Activated CD4-positive, alpha-beta T cell treated with anti-CD3 and anti-CD28 coated beads, Interleukin-2, amount 50 U/mL, for 48 hours (primary cell): ENCODE measurements around the gene ELF2.
"Not testable (repeated sequence)": the region's sequence is repeated elsewhere in the genome, so short reads cannot be mapped to it uniquely, and the experiment has no call there.

ENCODE experiments used
- DNase-seq, 2 experiments: peaks; one replicate each; pipeline ENCODE4 v3.0.0-alpha.2; 2020

ELF2 gene

DNA sequence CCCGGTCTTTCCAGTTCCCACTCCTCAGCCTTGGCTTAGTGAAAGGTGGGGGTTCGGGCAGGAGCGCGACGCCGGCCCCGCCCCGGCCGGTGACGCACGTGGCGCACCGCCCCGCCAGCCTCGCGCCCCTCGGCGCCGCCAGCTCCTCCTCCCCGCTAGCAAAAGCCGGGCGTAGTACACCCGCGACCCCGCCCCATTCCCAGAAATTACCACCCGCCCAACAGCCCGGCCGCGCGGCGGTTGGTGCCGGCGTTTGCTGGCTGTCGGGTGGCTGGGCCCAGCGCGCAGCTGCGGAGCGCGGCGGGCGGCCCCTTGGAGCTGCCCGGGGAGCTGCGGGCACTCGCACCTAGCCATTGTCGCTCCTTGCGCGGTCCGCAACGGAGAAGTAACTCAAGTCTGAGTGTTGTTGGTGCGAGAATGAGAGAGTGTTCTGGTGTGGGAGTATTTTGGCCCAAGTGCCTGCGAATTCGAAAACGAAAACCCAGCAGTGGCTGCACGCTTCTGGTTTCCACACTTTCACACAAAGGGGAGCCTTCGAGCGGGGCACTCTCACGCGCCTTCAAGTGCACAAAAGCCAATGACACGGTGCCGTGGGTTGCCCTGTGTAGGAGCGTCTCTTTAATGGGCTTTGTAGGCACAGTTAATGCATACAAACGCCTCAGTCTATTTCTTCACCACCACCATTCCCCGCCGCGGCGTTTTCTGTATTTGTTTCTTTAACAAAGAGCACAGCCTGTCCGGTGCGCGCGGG lies 1.0 kb upstream of the ELF2 start:
- peak; percentile 90 to 91 for DNase-seq

DNA sequence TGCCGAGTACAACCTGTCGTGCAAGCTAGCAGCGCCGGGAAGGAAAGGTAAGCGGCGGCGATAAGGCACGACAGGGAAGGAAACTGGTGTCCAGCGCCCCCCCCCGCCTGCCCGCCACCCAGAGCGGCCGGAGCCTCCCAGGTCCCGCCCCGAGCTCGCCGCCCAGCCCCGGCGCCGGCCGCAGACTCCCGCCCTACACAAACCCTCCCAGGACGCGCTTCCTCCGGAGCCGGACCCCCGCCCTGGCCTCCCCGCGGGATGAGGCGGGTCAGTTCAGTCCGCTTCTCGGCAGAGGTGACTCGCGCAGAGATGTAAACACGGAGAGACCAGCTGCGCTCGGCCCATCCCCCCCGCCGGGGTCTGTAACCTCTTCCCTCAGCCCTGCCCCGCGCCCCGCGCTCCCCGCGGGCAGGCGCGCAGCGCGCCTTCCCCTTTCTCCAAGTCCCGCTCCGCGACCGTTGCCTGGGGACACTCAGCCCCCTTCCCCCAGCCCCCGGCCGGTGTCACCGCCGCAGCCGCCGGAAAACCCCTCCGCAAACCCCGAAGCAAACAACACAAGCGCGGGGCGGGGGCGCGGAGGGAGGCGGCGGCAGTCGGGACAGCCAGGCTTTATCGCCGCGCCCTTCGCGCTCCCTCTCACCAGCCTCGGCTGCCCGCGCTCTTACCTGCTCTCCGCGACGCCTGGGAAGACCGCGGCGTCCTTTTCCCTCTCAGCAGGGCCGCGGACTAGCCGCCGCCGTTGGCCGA lies 543 bp downstream of the ELF2 start:
- DNase-seq = peak; percentile 57 to 71

DNA sequence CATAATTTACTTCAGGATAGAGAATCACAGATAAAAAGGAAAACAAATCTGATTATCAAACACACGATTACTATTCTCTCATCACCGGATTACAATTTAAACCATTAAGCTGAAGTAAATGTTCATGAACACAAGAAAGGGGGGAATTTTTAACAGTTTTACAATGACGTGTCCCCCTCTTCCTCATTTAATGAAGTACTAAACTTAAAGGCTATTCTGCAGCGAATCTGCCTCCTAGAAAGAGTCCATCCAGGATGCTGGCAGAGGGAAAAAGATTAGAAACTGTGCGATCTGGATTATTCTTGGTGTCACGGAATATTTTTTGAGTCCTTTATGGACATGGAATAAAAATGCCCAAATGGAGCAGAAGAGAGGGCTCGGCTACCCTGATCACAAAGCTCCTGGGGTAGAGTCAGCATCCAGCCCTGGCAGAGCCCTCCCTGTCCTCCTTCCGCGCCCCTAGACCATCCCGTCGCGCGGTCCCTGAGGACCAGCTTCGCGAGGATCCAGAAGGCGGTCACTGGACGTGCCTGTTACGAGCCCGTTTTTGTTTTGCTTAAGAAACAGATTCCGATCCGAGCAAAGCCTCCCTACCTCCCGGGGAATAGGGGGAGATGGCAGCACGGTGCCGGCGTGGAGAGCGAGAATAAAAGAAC lies 1.2 kb downstream of the ELF2 start:
- DNase-seq = no peak

DNA sequence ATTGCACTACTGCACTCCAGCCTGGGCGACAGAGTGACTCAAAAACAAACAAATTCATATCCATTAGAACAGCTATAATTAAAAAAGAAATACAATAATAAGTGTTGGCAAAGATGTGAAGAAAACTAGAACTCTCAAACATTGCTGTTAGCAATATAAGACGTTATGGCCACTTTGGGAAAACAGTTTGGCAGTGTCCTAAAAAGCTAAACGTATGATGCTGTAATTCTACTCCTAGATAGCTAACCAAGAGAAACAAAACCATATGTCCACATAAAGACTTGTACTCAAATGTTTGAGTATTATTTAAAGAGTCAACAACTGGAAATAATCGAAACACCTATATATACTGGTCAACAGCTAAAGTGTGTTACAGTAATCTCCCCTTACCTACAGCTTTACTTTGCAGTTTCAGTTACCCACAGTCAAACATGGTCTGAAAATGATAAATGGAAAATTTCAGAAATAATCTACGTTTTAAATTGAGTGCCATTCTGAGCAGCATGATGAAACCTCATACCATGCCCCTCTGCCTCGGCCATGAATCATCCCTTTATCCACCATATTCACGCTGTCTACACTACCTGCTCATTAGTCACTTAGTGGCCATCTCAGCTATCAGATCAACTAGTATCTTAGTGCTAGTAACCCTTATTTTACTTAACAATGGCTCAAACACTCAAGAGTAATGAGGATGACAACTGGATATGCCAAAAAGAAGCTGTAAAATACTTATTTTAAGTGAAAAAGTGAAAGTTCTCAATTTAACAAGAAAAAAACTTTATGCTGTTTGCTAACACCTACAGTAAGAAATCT lies 4.9 kb downstream of the ELF2 start:
- DNase-seq = peak in 1 of 2 experiments; percentile 10

DNA sequence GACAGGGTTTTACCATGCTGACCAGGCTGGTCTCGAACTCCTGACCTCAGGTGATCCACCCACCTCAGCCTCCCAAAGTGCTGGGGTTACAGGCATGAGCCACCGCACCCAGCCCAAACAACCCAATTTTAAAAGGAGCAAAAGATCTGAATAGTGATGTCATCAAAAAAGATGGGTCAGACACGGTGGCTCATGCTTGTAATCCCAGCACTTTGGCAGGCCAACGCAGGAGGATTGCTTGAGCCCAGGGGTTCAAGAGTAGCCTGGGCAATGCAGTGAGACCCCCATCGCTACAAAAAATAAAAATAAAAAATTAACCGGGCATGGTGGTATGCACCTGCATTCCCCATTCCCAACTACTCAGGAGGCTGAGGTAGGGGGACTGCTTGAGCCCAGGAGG lies 6.1 kb downstream of the ELF2 start:
- DNase-seq = no peak

DNA sequence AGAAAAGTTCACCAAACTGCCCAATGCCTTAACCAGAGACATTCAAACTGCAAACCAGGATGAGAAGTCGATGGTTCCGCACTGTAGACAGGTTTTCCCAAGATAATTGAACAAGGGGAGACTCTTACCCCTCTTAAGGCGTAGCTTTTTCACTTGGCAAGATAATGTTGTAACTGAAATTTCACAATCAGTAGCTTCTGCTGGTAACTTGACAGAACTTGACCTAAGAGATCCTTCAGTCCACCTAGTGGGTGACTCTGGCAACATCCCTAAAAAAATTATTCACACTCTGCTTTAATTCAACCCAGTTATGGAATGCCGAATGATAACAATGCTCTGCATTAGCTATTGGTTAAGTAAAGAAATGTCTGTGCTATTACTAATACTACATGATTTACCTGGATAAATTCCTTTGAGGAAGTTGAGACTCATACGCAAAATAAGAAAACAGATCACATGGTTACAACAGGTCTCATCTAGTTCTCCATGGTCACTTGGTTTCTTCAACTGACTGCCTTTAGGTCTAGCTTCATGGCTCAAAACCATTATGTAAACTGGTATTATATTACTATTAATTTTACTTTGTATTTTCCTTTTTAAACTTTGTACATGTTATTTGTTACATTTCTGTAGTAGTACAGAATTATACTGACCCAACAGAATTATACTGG lies 9.1 kb downstream of the ELF2 start:
- no peak for DNase-seq

DNA sequence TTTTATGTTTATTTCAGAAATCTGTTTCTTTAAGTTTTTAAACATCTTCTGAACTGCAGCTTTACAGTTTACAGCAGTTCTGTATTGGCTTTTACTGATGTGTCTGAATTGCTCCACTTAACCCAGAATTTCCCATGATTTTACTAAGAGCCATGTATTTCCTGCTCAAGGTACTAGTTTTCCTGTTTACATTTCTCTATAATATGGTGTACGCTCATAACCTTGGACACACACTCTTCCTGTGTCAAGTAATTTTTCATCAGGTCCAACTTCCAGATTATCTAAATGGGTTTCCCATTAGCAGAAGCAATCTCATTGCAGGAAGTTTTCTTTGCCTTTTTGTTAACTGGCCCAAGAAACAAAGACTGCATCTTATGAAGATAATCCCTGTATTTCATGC lies 12.3 kb downstream of the ELF2 start:
- no peak for DNase-seq

DNA sequence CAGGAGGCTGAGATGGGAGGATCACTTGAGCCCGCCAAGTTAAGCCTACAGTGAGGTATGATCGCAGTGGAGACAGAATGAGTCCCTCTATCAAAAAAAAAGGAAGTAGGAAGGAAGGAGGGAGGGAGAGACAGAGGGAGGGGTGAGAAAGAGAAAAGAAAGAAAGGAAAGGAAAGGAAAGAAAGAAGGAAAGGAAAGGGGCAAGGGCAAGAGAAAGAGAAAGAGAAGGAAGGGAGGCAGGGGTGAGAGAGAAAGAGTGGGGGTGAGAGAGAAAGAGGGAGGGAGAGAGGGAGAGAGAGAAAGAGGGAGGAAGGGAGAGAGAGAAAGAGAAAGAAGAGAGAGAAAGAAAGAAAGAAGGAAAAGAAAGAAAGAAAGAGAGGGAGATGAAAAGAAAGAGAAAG lies 13.2 kb downstream of the ELF2 start:
- DNase-seq = no peak

DNA sequence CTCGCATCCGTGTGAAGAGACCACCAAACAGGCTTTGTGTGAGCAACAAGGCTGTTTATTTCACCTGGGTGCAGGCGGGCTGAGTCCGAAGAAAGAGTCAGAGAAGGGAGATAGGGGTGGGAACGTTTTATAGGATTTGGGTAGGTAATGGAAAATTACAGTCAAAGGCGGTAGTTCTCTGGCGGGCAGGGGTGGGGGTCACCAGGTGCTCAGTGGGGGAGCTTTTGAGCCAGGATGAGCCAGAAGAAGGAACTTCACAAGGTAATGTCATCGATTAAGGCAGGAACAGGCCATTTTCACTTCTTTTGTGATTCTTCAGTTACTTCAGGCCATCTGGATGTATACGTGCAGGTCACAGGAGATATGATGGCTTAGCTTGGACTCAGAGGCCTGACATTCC lies 19.0 kb downstream of the ELF2 start:
- not testable (repeated sequence) for DNase-seq

DNA sequence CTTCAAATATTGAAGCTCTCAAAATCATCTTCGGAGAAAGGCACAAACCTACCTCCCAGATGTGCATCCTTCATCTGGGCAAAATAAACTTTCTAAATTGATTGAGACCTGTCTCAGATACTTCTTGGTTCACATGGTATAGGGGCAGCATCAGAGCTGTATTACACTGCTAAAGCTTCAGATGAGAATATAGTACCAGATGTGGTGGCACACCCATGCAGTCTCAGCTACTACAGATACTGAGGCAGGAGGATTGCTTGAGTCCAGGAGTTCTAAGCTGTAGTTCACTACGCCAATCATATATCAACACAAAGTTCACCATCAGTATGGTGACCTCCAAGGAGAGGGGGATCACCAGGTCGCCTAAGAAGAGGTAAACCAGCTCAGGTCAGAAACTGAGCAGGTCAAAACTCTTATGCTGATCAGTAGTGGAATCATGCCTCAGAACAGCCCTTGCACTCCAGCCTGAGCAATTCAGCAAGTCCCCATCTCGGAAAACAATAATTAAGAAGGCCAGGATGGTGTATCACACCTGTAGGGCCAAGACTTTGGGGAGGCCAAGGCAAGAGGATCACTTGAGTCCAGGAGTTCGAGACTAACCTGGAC lies 22.0 kb downstream of the ELF2 start:
- no peak for DNase-seq

DNA sequence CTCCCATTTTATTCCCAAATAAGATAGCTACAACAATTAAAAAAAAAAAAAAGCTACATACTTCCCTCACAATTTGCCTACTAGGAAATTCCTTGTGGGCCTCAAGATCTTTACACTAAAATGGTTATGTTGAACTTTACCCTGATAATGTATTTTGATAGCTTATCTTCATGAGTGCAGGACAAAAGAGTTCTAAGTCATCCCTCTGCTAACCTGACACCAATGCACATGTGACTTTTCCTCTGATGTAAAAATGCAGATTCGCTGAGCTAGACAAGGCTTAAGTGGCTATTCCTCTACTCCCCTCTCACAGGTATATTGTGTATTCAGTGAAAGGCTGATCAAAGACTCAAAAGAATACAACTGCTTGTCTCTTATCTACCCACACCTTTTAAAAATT lies 22.5 kb downstream of the ELF2 start:
- DNase-seq = no peak

DNA sequence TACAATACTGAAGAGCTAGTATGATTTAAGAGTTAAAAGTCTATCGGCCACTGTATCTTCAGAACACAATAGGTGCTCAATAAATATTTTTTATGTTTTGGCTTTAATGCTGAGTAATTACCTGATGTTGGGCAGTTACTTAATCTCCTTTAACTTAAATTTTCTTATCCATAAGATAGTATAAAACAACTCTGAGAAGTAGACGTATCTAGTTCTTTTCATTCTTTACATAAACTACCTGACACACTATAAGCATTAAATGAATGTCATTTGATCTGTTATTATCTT lies 22.9 kb downstream of the ELF2 start:
- no peak for DNase-seq

DNA sequence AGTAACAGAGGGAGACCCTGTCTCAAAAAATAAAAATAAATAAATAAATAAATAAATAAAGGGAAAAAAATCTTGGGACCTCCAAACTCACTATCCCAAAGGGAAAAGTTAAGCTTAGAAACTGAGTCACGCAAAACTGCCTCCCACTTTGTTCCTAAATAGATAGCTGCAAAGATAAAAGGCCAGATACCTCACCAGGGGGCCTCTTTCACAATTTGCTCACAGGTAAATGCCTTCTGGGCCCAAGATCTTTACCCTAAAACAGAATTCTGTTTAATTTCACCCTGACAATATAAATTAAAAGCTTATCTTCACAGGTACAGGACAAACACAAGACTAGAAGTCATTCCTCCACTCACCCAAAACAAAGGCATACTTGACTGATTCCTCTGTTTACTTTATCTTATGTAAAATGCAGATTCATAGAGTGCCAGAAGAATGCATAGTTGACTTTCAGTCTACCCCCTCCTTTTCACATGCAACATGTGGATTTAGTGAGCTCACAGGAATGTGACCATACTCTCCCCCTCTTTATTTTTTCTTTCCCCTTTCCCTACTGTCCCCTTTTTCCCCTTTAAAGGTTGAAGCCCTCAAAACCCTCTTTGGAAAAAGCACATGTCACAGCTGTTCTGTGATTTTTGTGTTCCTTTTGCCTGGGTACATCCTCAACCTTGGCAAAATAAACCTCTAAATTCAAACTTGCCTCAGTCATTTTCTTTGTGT lies 23.4 kb downstream of the ELF2 start:
- DNase-seq = no peak

DNA sequence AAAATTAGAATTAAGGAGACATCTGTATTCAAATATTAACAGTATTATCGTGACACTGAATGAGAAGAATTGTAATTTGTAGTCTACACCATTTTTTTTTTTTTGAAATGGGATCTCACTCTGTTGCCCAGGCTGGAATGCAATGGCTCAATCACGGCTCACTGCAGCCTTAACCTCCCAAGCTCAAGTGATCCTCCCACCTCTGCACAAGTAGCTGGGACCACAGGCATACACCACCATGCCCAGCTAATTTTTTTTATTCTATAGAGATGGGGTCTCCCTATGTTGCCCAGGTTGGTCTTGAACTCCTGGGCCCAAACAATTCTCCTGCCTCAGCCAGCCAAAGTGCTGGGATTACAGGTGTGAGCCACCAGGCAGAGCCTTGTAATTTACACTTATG lies 24.8 kb downstream of the ELF2 start:
- DNase-seq = no peak

DNA sequence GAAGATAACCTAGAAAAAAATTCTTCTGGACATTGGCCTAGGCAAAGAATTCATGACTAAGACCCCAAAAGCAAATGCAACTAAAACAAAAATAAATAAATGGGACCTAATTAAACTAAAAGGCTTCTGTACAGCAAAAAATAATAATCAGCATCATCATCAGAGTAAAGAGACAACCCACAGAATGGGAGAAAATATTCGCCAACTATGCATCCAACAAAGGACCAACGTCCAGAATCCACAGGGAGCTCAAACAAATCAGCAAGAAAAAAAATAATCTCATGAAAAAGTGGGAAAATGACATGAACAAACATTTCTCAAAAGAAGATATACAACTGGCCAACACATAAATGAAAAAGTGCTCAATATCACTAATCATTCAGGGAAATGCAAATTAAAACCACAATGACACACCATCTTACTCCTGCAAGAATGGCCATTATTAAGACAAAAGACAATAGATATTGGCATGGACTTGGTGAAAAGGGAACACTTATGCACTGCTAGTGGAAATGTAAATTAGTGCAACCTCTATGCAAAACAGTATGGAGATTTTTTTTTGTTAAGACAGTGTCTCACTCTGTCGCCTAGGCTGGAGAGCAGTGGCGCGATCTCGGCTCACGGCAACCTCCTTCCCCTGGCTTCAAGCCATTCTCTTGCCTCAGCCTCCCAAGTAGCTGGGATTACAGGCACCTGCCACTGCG lies 29.9 kb downstream of the ELF2 start:
- DNase-seq = no peak

DNA sequence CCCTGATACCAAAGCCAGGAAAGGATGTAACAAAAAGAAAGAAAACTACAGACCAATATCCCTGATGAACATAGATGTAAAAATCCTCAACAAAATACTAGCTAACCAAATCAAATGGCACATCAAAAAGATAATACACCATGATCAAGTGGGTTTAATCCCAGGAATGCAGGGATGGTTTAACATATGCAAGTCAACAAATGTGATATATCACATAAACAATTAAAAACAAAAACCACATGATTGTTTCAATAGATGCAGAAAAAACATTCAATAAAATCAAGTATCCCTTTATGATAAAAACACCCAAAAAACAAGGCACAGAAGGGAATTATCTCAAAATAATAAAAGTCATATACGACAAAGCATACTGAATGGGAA lies 31.5 kb downstream of the ELF2 start:
- DNase-seq = no peak

DNA sequence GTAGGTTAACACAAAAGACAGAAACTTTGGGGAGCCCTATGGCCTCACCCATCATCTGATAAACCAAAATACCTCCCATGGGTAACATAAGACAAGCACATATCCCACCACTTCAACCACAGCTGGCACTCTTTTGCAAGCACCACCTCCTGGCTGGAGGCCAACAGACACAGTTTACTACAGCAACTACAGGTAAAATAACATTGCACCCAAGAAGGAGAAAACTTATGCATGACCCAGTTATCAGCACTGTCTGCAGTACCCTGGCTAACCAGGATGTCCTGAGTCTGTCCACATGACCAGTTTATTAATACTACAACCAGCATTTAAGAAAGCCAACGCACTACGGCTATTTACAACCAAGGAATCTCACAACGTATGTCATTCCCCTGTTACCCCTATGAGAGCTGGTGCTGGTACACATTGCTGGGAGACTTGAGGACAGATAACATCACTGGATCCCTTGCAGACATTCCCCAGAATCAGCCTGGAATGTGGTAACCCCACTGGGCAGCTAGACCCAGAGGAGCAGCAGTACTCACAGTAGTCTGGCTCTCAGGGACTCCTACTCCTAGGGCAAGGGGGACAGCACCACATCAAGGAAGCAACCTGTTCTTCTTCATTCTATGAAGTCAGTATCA lies 32.0 kb downstream of the ELF2 start:
- DNase-seq = no peak

DNA sequence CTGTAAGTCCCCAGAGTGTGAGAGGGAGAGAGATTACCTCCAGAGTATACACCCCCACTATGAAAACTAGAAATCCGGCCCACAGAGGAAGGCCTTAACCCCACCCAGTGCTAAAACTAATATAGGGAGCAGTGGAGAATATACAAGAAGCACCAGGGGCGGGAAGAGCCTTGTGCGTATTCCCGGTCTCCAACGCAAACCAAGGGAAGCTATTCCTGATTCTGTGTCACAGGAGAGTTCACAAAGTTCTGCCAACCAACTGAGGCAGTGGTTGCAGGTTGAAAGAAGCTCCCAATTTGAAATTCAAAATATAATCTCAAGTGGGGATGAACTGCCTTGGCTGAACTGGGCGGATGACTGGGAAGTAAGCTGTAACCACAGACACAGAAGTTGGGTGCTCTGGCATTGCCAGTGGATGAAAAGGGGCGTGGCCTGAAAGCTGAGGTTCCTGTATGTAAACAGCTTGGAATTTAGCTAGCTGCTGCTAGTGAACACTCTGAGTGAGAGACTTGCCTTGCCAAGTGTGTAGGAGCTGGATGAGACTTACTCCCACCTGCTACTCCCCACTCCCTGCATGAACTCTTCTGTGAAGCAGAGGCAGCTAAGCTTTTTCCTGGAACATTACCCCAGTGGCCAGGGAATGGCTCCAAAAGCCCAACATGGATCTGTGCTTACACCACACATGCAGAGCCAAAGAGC lies 32.7 kb downstream of the ELF2 start:
- no peak for DNase-seq

DNA sequence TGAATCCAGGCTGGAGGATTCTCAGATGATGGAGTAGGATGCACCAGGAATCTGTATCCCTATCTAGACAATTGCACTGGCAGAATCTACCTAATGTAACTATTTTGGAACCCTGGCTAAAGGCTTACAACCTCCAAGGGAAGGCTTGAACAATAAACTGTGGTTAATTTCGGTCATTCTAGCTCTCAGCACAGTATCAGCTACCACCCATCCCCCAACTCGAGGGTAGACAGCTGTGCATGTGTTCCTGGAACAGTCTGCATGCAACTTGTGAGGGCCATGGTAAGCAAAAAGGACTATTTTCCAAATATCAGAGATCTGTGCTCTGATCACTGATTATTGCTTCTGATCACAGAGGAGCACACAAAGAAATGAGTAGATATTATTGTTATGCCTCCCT lies 34.0 kb downstream of the ELF2 start:
- no peak for DNase-seq

DNA sequence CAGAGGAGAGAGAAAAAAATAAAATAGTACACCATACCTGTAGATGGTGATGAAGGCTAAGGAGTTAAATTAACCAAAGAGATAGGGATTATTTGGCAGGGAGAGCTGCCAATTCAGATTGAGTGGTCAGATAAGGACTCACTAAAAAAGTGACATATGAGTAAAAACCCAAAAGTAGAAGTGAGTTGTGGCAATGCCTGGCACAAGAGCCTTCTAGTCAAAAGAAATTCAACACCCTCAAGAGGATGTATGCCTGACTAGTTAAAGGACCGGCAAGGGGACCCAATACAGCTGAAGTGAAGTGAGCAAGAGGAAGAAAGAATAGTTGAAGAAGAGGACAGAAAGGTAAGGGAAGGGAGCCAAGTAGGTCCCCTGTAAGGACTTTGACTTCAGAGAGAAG lies 34.9 kb downstream of the ELF2 start:
- DNase-seq = no peak
